Pons (tissue), 1 donor: ENCODE data around the gene RPN2.

Experiments used
- DNase-seq: peaks from one replicate; pipeline ENCODE4 v3.0.0-alpha.2; 2016; ENCODE audit warnings: low spot score

RPN2 gene

GRCh38 chr20:37243076-37243936, 64.2 kb downstream of the RPN2 start:
- DNase-seq, result no peak

- DNase-seq, result peak; percentile 25
Measured at GRCh38 chr20:37243937-37244571, 64.9 kb downstream of the RPN2 start.

GRCh38 chr20:37244572-37244957, 65.4 kb downstream of the RPN2 start:
- DNase-seq, result no peak

- DNase-seq, result no peak
Measured at GRCh38 chr20:37245216-37246150, 66.4 kb downstream of the RPN2 start.

- no peak for DNase-seq
Measured at GRCh38 chr20:37246736-37247135, 67.6 kb downstream of the RPN2 start.

- no peak for DNase-seq
Measured at GRCh38 chr20:37247547-37247946, 68.4 kb downstream of the RPN2 start.

- no peak for DNase-seq
Measured at GRCh38 chr20:37249304-37249703, 70.2 kb downstream of the RPN2 start.

- peak; percentile 55 for DNase-seq
Measured at GRCh38 chr20:37251825-37252477, 72.8 kb downstream of the RPN2 start.

GRCh38 chr20:37253087-37253486, 74.0 kb downstream of the RPN2 start:
- DNase-seq, result no peak

GRCh38 chr20:37254114-37254878, 75.2 kb downstream of the RPN2 start:
- no peak for DNase-seq

GRCh38 chr20:37256286-37256685, 77.2 kb downstream of the RPN2 start:
- no peak for DNase-seq

- no peak for DNase-seq
Measured at GRCh38 chr20:37257530-37257929, 78.4 kb downstream of the RPN2 start.

- DNase-seq, result no peak
Measured at GRCh38 chr20:37257988-37258387, 78.9 kb downstream of the RPN2 start.

GRCh38 chr20:37259031-37259430, 79.9 kb downstream of the RPN2 start:
- DNase-seq, result no peak

GRCh38 chr20:37259865-37260264, 80.7 kb downstream of the RPN2 start:
- DNase-seq, result no peak

- DNase-seq, result no peak
Measured at GRCh38 chr20:37260923-37261322, 81.8 kb downstream of the RPN2 start.

- DNase-seq, result no peak
Measured at GRCh38 chr20:37261714-37262113, 82.6 kb downstream of the RPN2 start, which contains the start of gene GHRH. Gene GHRH, minus strand, starts transcription at chr20:37261814. Its CDS starts 4,925 bp downstream, at chr20:37256889.

GRCh38 chr20:37262505-37262904, 83.4 kb downstream of the RPN2 start:
- no peak for DNase-seq

- no peak for DNase-seq
Measured at GRCh38 chr20:37263686-37264085, 84.6 kb downstream of the RPN2 start.

GRCh38 chr20:37265152-37265551, 86.0 kb downstream of the RPN2 start:
- no peak for DNase-seq
